Prostate gland (tissue), 2 donors: ENCODE measurements around the gene SMR3B.

Experiments used
- POLR2A ChIP-seq: fragments of 450-650 bp; IDR thresholded peaks from one replicate; pipeline ENCODE4 v1.6.1; 2016; ENCODE audit warnings: antibody characterized with exemption, mild to moderate bottlenecking
- TF ChIP-seq, protein P1 (sequence below), 4 experiments: fragments of 200-600 bp in 2 of 4; fragments of 450-650 bp in 2 of 4; sonication (generic) in 2 of 4; IDR thresholded peaks; 1 replicate in 3 of 4; 2 replicates in 1 of 4; pipeline ENCODE4 v1.5.1; 2016 to 2019; ENCODE audit warnings: antibody characterized with exemption in 4 of 4, mild to moderate bottlenecking in 2 of 4, moderate library complexity in 2 of 4

DNA sequence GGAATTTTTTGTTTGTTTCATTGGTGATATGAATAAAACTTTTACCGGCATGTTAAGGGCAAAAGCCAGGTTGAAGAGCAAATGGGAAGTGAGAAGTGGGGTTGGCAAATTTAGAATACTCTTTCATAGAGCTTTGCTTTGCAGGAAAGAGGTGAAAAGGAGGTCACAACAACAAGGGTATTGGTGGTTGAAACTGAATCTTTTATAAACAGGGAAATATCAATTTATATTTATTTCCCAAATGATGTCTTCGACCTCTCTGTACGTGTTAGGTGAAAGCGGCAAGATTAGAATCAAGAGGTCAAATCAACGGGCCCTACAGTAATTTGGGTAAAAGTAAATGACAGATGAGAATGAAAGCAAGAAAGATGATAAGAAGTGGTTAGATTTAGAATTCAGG is 18.9 kb upstream of the SMR3B start:
- no peak for TF ChIP-seq POLR2A
- TF ChIP-seq, protein P1, sequence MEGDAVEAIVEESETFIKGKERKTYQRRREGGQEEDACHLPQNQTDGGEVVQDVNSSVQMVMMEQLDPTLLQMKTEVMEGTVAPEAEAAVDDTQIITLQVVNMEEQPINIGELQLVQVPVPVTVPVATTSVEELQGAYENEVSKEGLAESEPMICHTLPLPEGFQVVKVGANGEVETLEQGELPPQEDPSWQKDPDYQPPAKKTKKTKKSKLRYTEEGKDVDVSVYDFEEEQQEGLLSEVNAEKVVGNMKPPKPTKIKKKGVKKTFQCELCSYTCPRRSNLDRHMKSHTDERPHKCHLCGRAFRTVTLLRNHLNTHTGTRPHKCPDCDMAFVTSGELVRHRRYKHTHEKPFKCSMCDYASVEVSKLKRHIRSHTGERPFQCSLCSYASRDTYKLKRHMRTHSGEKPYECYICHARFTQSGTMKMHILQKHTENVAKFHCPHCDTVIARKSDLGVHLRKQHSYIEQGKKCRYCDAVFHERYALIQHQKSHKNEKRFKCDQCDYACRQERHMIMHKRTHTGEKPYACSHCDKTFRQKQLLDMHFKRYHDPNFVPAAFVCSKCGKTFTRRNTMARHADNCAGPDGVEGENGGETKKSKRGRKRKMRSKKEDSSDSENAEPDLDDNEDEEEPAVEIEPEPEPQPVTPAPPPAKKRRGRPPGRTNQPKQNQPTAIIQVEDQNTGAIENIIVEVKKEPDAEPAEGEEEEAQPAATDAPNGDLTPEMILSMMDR (IDR thresholded peaks at IDR 0.05): no peak
